HCT116 (cell line): ENCODE measurements around the gene PPARGC1A. TPM values are rescaled to one million over a fixed set of nuclear protein-coding genes. Genes with fewer than 3 reads are reported as not detected.

Source experiments
- ATAC-seq: fragments of 200-7000 bp; cut with Tn5 transposase; 2 replicates; pipeline ENCODE4 v1.9.1; 2020; ENCODE audit warnings: mild to moderate bottlenecking, moderate library complexity
- BruUV-seq: library from RNA; stranded (reverse); fragments of 400-500 nt; replicated peaks from 2 replicates; lab custom pipeline; 2021; lab: Mats Ljungman, UMichigan
- CTCF ChIA-PET: fragments of 300-600 bp; sonication (Branson Sonifier 250); formaldehyde crosslinking; loops from one replicate; lab custom pipeline; 2021; ENCODE audit warnings: antibody characterized with exemption; lab: Charles Lee
- POLR2A ChIA-PET: fragments of 300-600, 350-600 bp; sonication (Branson Sonifier 250); formaldehyde crosslinking; loops from one replicate; lab custom pipeline; 2021; ENCODE audit warnings: antibody characterized with exemption; lab: Charles Lee
- RAD21 ChIA-PET, 2 experiments: fragments of 300-600 bp; sonication (Branson Sonifier 250); formaldehyde crosslinking; loops; one replicate each; lab custom pipeline; 2023; ENCODE audit warnings: low total read pairs in 2 of 2; ENCODE audit not compliant: uncharacterized antibody in 2 of 2, unreplicated experiment in 2 of 2, low non-redundant PET in 1 of 2; lab: Charles Lee
- DNase-seq: peaks from one replicate; pipeline ENCODE4 v3.0.0-alpha.2; 2010; ENCODE audit warnings: low read depth, low spot score
- H2AFZ ChIP-seq: fragments of 200-600 bp; shearing (Covaris generic), sonication (generic); 2 replicates; pipeline ENCODE4 v1.6.1; 2017; ENCODE audit warnings: low read depth, mixed run types, mixed read lengths, antibody characterized with exemption, low read length; ENCODE audit not compliant: poor library complexity, severe bottlenecking
- H3K27ac ChIP-seq: 2 replicates; pipeline ENCODE4 v1.5.1; 2012; ENCODE audit warnings: low read depth, low read length
- H3K27me3 ChIP-seq: fragments of 200-600 bp; sonication (generic); 2 replicates; pipeline ENCODE4 v1.6.1; 2016; ENCODE audit warnings: mixed run types, low read length, mixed read lengths; ENCODE audit not compliant: insufficient read depth
- H3K36me3 ChIP-seq, 2 experiments: fragments of 200-500 bp in 1 of 2; fragments of 200-600 bp in 1 of 2; sonication (Bioruptor generic) in 1 of 2; sonication (generic) in 1 of 2; 2 replicates each; pipeline versions ENCODE4 v1.5.1 to v1.6.1; 2014 to 2016; ENCODE audit warnings: low read length in 2 of 2, inconsistent platforms in 1 of 2, mixed read lengths in 1 of 2, mixed run types in 1 of 2; ENCODE audit not compliant: insufficient read depth in 2 of 2, control insufficient read depth in 1 of 2
- H3K4me1 ChIP-seq, 2 experiments: fragments of 200-600 bp in 1 of 2; sonication (generic) in 1 of 2; 2 replicates each; pipeline versions ENCODE4 v1.5.1 to v1.6.1; 2012 to 2017; ENCODE audit warnings: low read length in 2 of 2, inconsistent platforms in 1 of 2, mild to moderate bottlenecking in 1 of 2, mixed read lengths in 1 of 2, mixed run types in 1 of 2, moderate library complexity in 1 of 2; ENCODE audit not compliant: insufficient read depth in 2 of 2, control insufficient read depth in 1 of 2
- H3K4me2 ChIP-seq: fragments of 200-600 bp; sonication (generic); 2 replicates; pipeline ENCODE4 v1.6.1; 2017; ENCODE audit warnings: mixed run types, low read length, mixed read lengths
- H3K4me3 ChIP-seq, 2 experiments: fragments of 200-600 bp in 1 of 2; sonication (generic) in 1 of 2; replicated peaks in 1 of 2; 2 replicates each; pipeline ENCODE4 v1.5.1; 2011 to 2016; ENCODE audit warnings: low read length in 2 of 2, control low read depth in 1 of 2, low read depth in 1 of 2, mild to moderate bottlenecking in 1 of 2, mixed read lengths in 1 of 2, mixed run types in 1 of 2
- H3K79me2 ChIP-seq: fragments of 200-600 bp; sonication (generic); 2 replicates; pipeline ENCODE4 v1.6.1; 2017; ENCODE audit warnings: mild to moderate bottlenecking, mixed run types, low read length, moderate library complexity, mixed read lengths; ENCODE audit not compliant: insufficient read depth
- H3K9ac ChIP-seq: fragments of 200-600 bp; sonication (generic); 2 replicates; pipeline ENCODE4 v1.6.1; 2016; ENCODE audit warnings: low read length, mixed read lengths
- H3K9me2 ChIP-seq: fragments of 200-600 bp; sonication (generic), shearing (Covaris generic); 2 replicates; pipeline ENCODE4 v1.6.1; 2017; ENCODE audit warnings: mixed run types, mild to moderate bottlenecking, moderate library complexity; ENCODE audit not compliant: insufficient read depth
- H3K9me3 ChIP-seq, 2 experiments: fragments of 200-500 bp in 1 of 2; fragments of 200-600 bp in 1 of 2; sonication (Bioruptor generic) in 1 of 2; sonication (generic) in 1 of 2; 2 replicates each; pipeline ENCODE4 v1.6.1; 2014 to 2017; ENCODE audit warnings: low read length in 2 of 2, mixed read lengths in 2 of 2, inconsistent platforms in 1 of 2, low read depth in 1 of 2, mild to moderate bottlenecking in 1 of 2, mixed run types in 1 of 2, moderate library complexity in 1 of 2; ENCODE audit not compliant: control insufficient read depth in 1 of 2, insufficient read depth in 1 of 2
- H4K20me1 ChIP-seq: fragments of 200-600 bp; sonication (generic), shearing (Covaris generic); 2 replicates; pipeline ENCODE4 v1.6.1; 2017; ENCODE audit warnings: mixed run types, mild to moderate bottlenecking, moderate library complexity; ENCODE audit not compliant: insufficient read depth
- CBX3 ChIP-seq: IDR thresholded peaks from 2 replicates; pipeline ENCODE4 v1.6.1; 2012; ENCODE audit warnings: low read depth
- EGR1 ChIP-seq: IDR thresholded peaks from 2 replicates; pipeline ENCODE4 v1.6.1; 2012; ENCODE audit warnings: low read depth
- FOSL1 ChIP-seq: IDR thresholded peaks from 2 replicates; pipeline ENCODE4 v1.6.1; 2012; ENCODE audit warnings: low read depth
- SP1 ChIP-seq: IDR thresholded peaks from 2 replicates; pipeline ENCODE4 v1.6.1; 2012; ENCODE audit warnings: low read depth
- SRF ChIP-seq: IDR thresholded peaks from 2 replicates; pipeline ENCODE4 v1.6.1; 2012; ENCODE audit warnings: low read depth
- TCF7L2 ChIP-seq: IDR thresholded peaks from 2 replicates; pipeline ENCODE4 v1.7.0; 2011; ENCODE audit warnings: borderline replicate concordance, inconsistent platforms; ENCODE audit not compliant: insufficient read depth, insufficient read length; ENCODE audit errors: extremely low read depth
- YY1 ChIP-seq: IDR thresholded peaks from 2 replicates; pipeline ENCODE4 v1.6.1; 2011; ENCODE audit warnings: low read length, low read depth, moderate library complexity, mild to moderate bottlenecking; ENCODE audit not compliant: insufficient replicate concordance; ENCODE audit errors: extremely low read depth
- ZFX ChIP-seq: fragments of 450-650 bp; IDR thresholded peaks from 2 replicates; pipeline ENCODE4 v1.6.1; 2017
- ZNF274 ChIP-seq: fragments of 200-500 bp; sonication (Bioruptor generic); IDR thresholded peaks from 2 replicates; pipeline ENCODE4 v1.6.1; 2014; ENCODE audit warnings: mild to moderate bottlenecking, low read depth, low read length, inconsistent platforms
- intact Hi-C: fragments of 100-400 bp; cut with micrococcal nuclease; formaldehyde crosslinking; loops from 2 replicates; pipeline ENCODE4 v1.10.0; 2022
- total RNA-seq: library from RNA; stranded (reverse); gene quantifications from one replicate; pipeline ENCODE4 v1.2.1, GENCODE V29; 2021; ENCODE audit not compliant: unreplicated experiment
- TF ChIP-seq, protein P1 (sequence below): IDR thresholded peaks from 2 replicates; pipeline ENCODE4 v1.6.1; 2012
- TF ChIP-seq, protein P2 (sequence below): IDR thresholded peaks from 2 replicates; pipeline ENCODE4 v1.6.1; 2012
- TF ChIP-seq, protein P3 (sequence below), 3 experiments: fragments of 200-600 bp in 1 of 3; sonication (generic) in 1 of 3; IDR thresholded peaks in 2 of 3; conservative IDR thresholded peaks in 1 of 3; 2 replicates each; pipeline ENCODE4 v1.5.1; 2012 to 2017; ENCODE audit warnings: low read depth in 2 of 3, low read length in 2 of 3, antibody characterized with exemption in 1 of 3, borderline replicate concordance in 1 of 3, control low read depth in 1 of 3, mild to moderate bottlenecking in 1 of 3, mixed read lengths in 1 of 3, mixed run types in 1 of 3, moderate library complexity in 1 of 3; ENCODE audit not compliant: insufficient read depth in 1 of 3

Gene PPARGC1A
- total RNA-seq, 1 experiment from 2014 or later: not detected

DNA sequence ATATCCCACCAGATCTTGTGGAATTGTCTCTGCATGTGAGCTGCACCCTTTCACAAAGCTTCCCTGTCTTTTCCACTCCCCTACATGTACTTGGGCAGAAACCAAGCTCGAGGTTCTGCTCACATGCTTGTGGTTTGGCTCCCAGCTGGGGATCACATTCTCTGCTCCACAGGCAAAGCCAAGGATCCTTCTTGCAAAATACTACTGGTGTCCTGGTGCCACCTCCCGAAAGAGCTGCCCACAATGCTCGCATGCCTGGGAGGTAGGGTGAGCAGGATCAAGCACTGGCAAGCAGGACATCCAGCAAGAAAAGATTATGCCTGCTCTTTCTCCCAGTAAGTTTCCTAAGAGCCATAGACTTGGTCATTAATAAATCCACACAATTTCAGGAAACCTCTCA, 45.1 kb upstream of the PPARGC1A start:
- CTCF ChIA-PET: no interaction called here
- no TSS peak for BruUV-seq

More for the DNA sequence above, 45.1 kb upstream of the PPARGC1A start:
- H3K9me3 ChIP-seq: peaks cover 4 to 29% of the 10 kb centered on the region in 2 experiments; a peak in 2 of 4 replicates
- DNase-seq: no peak
- no peak overlapping the region for H2AFZ ChIP-seq
- H3K4me2 ChIP-seq: no peak overlapping the region
- H3K9me2 ChIP-seq: no peaks in the 10 kb centered on the region
- no peaks in the 10 kb centered on the region for H3K4me1 ChIP-seq
- ChIA-PET POLR2A (no interaction called here), RAD21 (no interaction called here)
- no peaks in the 10 kb centered on the region for H3K27me3 ChIP-seq
- H3K36me3 ChIP-seq: no peaks in the 10 kb centered on the region
- no peaks in the 10 kb centered on the region for H3K79me2 ChIP-seq
- H4K20me1 ChIP-seq: no peaks in the 10 kb centered on the region
- TF ChIP-seq, protein P1, sequence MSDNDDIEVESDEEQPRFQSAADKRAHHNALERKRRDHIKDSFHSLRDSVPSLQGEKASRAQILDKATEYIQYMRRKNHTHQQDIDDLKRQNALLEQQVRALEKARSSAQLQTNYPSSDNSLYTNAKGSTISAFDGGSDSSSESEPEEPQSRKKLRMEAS: no peak
- TF ChIP-seq SRF (no peak), ZNF274 (no peak), FOSL1 (no peak), SP1 (no peak), ZFX (no peak), TCF7L2 (no peak), CBX3 (no peak), YY1 (no peak), EGR1 (no peak)
- TF ChIP-seq, protein P2, sequence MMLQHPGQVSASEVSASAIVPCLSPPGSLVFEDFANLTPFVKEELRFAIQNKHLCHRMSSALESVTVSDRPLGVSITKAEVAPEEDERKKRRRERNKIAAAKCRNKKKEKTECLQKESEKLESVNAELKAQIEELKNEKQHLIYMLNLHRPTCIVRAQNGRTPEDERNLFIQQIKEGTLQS: no peak
- TF ChIP-seq, protein P3, sequence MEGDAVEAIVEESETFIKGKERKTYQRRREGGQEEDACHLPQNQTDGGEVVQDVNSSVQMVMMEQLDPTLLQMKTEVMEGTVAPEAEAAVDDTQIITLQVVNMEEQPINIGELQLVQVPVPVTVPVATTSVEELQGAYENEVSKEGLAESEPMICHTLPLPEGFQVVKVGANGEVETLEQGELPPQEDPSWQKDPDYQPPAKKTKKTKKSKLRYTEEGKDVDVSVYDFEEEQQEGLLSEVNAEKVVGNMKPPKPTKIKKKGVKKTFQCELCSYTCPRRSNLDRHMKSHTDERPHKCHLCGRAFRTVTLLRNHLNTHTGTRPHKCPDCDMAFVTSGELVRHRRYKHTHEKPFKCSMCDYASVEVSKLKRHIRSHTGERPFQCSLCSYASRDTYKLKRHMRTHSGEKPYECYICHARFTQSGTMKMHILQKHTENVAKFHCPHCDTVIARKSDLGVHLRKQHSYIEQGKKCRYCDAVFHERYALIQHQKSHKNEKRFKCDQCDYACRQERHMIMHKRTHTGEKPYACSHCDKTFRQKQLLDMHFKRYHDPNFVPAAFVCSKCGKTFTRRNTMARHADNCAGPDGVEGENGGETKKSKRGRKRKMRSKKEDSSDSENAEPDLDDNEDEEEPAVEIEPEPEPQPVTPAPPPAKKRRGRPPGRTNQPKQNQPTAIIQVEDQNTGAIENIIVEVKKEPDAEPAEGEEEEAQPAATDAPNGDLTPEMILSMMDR (IDR thresholded peaks at IDR 0.05 in 2 of 3, conservative IDR thresholded peaks at IDR 0.05 in 1 of 3; ENCODE audit: borderline replicate concordance in 1 of 3, insufficient read depth in 1 of 3, low read depth in 2 of 3, low read length in 2 of 3): no peak
- no peak overlapping the region for H3K9ac ChIP-seq
- H3K4me3 ChIP-seq: no peak overlapping the region
- no peak for ATAC-seq
- no peak overlapping the region for H3K27ac ChIP-seq
- intact Hi-C loops: no loop called here
